Fibroblast of lung (primary cell): ENCODE measurements around the gene NDUFA11. TPM values are rescaled to one million over a fixed set of nuclear protein-coding genes. Genes with fewer than 3 reads are reported as not detected.

ENCODE experiments used
- DNase-seq, 2 donors: peaks; one replicate each; pipeline versions ENCODE4 v3.0.0 to v3.0.0-alpha.2; 2010; ENCODE audit warnings: low read depth in 2 of 2
- H2AFZ ChIP-seq: 2 replicates; pipeline ENCODE4 v1.5.1; 2012; ENCODE audit warnings: low read length, control low read depth, inconsistent platforms
- H3K27ac ChIP-seq: 2 replicates; pipeline ENCODE4 v1.5.1; 2011; ENCODE audit warnings: low read length, control low read depth; ENCODE audit not compliant: insufficient read depth
- H3K27me3 ChIP-seq: 2 replicates; pipeline ENCODE4 v1.5.1; 2011; ENCODE audit warnings: mild to moderate bottlenecking, low read length; ENCODE audit not compliant: control insufficient read depth, insufficient read depth
- H3K36me3 ChIP-seq: 2 replicates; pipeline ENCODE4 v1.5.1; 2011; ENCODE audit warnings: low read length; ENCODE audit not compliant: control insufficient read depth, insufficient read depth
- H3K4me1 ChIP-seq: 2 replicates; pipeline ENCODE4 v1.5.1; 2011; ENCODE audit warnings: low read length; ENCODE audit not compliant: control insufficient read depth, insufficient read depth; ENCODE audit errors: extremely low read depth
- H3K4me2 ChIP-seq: 2 replicates; pipeline ENCODE4 v1.5.1; 2011; ENCODE audit warnings: low read length, control low read depth; ENCODE audit not compliant: insufficient read depth; ENCODE audit errors: extremely low read depth
- H3K4me3 ChIP-seq, 4 experiments: fragments of 200-600 bp in 1 of 4; sonication (generic) in 1 of 4; replicated peaks in 1 of 4; 2 replicates each; pipeline ENCODE4 v1.5.1; 2011 to 2016; ENCODE audit warnings: low read length in 4 of 4, low read depth in 3 of 4, mild to moderate bottlenecking in 3 of 4, control low read depth in 2 of 4, inconsistent platforms in 1 of 4, mixed read lengths in 1 of 4; ENCODE audit not compliant: insufficient read depth in 1 of 4; ENCODE audit errors: control extremely low read depth in 1 of 4
- H3K79me2 ChIP-seq: 2 replicates; pipeline ENCODE4 v1.5.1; 2012; ENCODE audit warnings: mild to moderate bottlenecking, low read length, inconsistent platforms; ENCODE audit not compliant: control insufficient read depth, insufficient read depth
- H3K9ac ChIP-seq: 2 replicates; pipeline ENCODE4 v1.5.1; 2011; ENCODE audit warnings: mild to moderate bottlenecking, low read length, control low read depth; ENCODE audit not compliant: insufficient read depth
- H3K9me3 ChIP-seq: 2 replicates; pipeline ENCODE4 v1.5.1; 2012; ENCODE audit warnings: low read depth, low read length; ENCODE audit not compliant: control insufficient read depth, insufficient read depth
- H4K20me1 ChIP-seq: 2 replicates; pipeline ENCODE4 v1.5.1; 2011; ENCODE audit warnings: low read length; ENCODE audit not compliant: control insufficient read depth, insufficient read depth; ENCODE audit errors: extremely low read depth
- EZH2 ChIP-seq: IDR thresholded peaks from 2 replicates; pipeline ENCODE4 v1.5.1; 2012; ENCODE audit warnings: low read length, control low read depth, mild to moderate bottlenecking; ENCODE audit errors: missing control alignments
- polyA plus RNA-seq, 2 donors: library from polyadenylated mRNA; depleted of rRNA in 1 of 2; stranded (reverse) in 1 of 2; unstranded in 1 of 2; fragments of >200 nt; gene quantifications; 2 replicates each; pipeline ENCODE4 v1.2.1, GENCODE V29; 2011 to 2012; ENCODE audit warnings: missing spikeins in 1 of 2
- total RNA-seq: library from RNA; depleted of rRNA; stranded (reverse); fragments of >200 nt; gene quantifications from 2 replicates; pipeline ENCODE4 v1.2.1, GENCODE V29; 2014
- TF ChIP-seq, protein P1 (sequence below), 2 donors: IDR thresholded peaks in 1 of 2; conservative IDR thresholded peaks in 1 of 2; 1 replicate in 1 of 2; 2 replicates in 1 of 2; pipeline ENCODE4 v1.5.1; 2011 to 2012; ENCODE audit warnings: low read length in 2 of 2, control low read depth in 1 of 2, inconsistent platforms in 1 of 2, low read depth in 1 of 2, mild to moderate bottlenecking in 1 of 2

Gene NDUFA11
- total and polyA plus RNA-seq, 2 donors (not counting 1 experiment from before 2014, with no cell fraction given): 212 to 271 TPM

DNA sequence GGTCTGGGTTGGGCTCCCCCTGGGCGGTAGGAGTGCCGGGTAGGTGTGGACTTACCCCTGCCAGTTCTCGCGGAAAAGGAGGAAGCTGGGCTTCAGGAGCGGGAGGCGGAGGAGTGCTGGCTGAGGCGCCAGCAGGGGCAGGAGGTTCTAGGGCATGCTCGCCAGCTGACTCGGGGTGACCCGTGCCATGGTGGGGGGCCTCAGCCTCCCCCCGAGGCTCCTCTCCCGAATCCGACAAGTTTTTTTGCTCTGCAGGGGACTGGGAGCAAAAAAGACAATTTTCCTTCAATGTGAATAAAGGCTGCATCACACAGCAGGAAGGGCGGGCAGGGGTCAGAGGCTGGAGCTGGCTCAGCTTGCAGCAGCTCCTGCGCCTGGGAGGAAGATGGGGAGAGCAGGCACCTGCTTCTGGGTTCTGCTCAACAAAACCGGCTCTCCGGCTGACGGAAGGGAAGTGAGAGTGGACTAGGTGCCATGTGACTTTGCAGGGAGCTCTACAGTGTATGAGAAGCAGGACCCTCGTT, 47.8 kb upstream of the NDUFA11 start:
- Histone ChIP-seq H3K27ac (no peak overlapping the region), H4K20me1 (no peaks in the 10 kb centered on the region), H3K4me3 (no peak overlapping the region), H3K4me2 (no peak overlapping the region), H3K9ac (no peak overlapping the region), H3K79me2 (peaks cover 62% of the 10 kb centered on the region), H3K9me3 (no peaks in the 10 kb centered on the region), H3K4me1 (peaks cover 31% of the 10 kb centered on the region), H3K27me3 (no peaks in the 10 kb centered on the region), H2AFZ (no peak overlapping the region), H3K36me3 (peaks cover 3% of the 10 kb centered on the region)
- no peak for DNase-seq
- TF ChIP-seq EZH2: no peak
- TF ChIP-seq, protein P1, sequence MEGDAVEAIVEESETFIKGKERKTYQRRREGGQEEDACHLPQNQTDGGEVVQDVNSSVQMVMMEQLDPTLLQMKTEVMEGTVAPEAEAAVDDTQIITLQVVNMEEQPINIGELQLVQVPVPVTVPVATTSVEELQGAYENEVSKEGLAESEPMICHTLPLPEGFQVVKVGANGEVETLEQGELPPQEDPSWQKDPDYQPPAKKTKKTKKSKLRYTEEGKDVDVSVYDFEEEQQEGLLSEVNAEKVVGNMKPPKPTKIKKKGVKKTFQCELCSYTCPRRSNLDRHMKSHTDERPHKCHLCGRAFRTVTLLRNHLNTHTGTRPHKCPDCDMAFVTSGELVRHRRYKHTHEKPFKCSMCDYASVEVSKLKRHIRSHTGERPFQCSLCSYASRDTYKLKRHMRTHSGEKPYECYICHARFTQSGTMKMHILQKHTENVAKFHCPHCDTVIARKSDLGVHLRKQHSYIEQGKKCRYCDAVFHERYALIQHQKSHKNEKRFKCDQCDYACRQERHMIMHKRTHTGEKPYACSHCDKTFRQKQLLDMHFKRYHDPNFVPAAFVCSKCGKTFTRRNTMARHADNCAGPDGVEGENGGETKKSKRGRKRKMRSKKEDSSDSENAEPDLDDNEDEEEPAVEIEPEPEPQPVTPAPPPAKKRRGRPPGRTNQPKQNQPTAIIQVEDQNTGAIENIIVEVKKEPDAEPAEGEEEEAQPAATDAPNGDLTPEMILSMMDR (conservative IDR thresholded peaks at IDR 0.05 in 1 of 2, IDR thresholded peaks at IDR 0.05 in 1 of 2; ENCODE audit: low read depth in 1 of 2, low read length in 2 of 2): no peak

DNA sequence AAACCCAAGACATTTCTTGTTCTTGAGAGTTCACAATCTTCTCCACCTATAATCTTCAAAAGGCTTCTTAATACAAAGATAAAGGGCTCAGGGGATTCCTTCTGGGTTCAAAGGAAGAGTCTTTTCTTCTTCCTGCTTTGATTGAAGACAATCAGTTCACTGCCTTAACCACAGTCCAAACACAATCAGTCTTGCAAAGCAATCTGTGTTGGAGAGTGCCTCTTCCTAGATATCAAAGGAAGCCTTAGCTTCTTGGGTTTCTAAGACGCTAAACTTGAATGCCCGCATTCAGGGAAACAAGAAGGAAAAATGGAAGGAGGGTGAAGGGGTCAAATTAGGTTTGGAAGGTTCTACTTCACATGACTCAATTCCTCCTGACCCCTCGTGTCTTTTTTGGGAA, 47.2 kb upstream of the NDUFA11 start:
- no peak for TF ChIP-seq EZH2
- TF ChIP-seq, protein P1 (conservative IDR thresholded peaks at IDR 0.05 in 1 of 2, IDR thresholded peaks at IDR 0.05 in 1 of 2; ENCODE audit: low read depth in 1 of 2, low read length in 2 of 2): no peak
- H3K79me2 ChIP-seq: peaks cover 66% of the 10 kb centered on the region
- no peak overlapping the region for H3K4me2 ChIP-seq
- no peaks in the 10 kb centered on the region for H4K20me1 ChIP-seq
- no peaks in the 10 kb centered on the region for H3K9me3 ChIP-seq
- H2AFZ ChIP-seq: no peak overlapping the region
- H3K27ac ChIP-seq: no peak overlapping the region
- H3K27me3 ChIP-seq: no peaks in the 10 kb centered on the region
- DNase-seq: no peak
- peaks cover 31% of the 10 kb centered on the region for H3K4me1 ChIP-seq
- no peak overlapping the region for H3K9ac ChIP-seq
- H3K4me3 ChIP-seq: no peak overlapping the region
- peaks cover 6% of the 10 kb centered on the region for H3K36me3 ChIP-seq

DNA sequence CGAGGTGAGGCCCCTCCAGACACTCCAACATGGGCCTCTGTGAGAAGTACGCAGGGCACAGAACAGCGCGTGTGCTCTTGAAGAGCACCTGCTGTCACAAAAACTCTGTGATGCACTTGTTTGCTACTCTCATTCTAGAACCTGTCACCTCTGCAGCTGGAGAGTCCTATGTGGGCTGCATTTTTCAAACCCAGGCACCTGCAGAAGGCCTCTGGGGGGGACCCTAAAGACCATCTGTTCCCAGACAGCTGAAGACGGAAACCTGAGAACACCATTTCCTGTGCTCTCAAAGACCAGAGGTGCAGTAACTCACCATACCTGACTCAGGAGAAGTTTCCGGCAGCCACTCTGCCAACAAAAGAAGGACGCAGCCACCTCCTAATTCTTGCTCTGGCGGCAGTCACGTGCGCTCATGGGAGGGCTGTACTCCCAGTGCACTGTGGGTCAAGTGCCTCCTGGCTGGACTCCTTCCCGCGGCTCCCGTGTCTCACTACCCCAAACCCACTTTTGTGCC, 46.3 kb upstream of the NDUFA11 start:
- no peak for DNase-seq
- H3K4me1 ChIP-seq: peaks cover 28% of the 10 kb centered on the region
- H3K9ac ChIP-seq: no peak overlapping the region
- no peak for TF ChIP-seq EZH2
- TF ChIP-seq, protein P1 (conservative IDR thresholded peaks at IDR 0.05 in 1 of 2, IDR thresholded peaks at IDR 0.05 in 1 of 2; ENCODE audit: low read depth in 1 of 2, low read length in 2 of 2): no peak
- no peak overlapping the region for H3K27ac ChIP-seq
- no peak overlapping the region for H2AFZ ChIP-seq
- peaks cover 71% of the 10 kb centered on the region for H3K79me2 ChIP-seq
- peaks cover 6% of the 10 kb centered on the region for H3K36me3 ChIP-seq
- H3K4me3 ChIP-seq: no peak overlapping the region
- H3K4me2 ChIP-seq: no peak overlapping the region
- no peaks in the 10 kb centered on the region for H3K9me3 ChIP-seq
- no peaks in the 10 kb centered on the region for H4K20me1 ChIP-seq
- H3K27me3 ChIP-seq: no peaks in the 10 kb centered on the region
